ENCODE data around the gene TEF.

Gene TEF

GRCh38 chr22:41381329-41382097 lies at the start of gene TEF:
TSS of gene TEF (plus strand) at chr22:41381942. CDS start at chr22:41382045, 103 bp downstream.
- Histone ChIP-seq H4K20me1 (peaks cover 13% of the 10 kb centered on the region), H3K4me2 (peak within 1 kb of the TSS; percentile 93), H3K9ac (peak within 1 kb of the TSS; percentile 81), H3K27me3 (no peaks in the 10 kb centered on the region), H3K36me3 (no peaks in the 10 kb centered on the region), H3K4me3 (peak within 1 kb of the TSS; percentile 75), H3K4me1 (peaks cover 44% of the 10 kb centered on the region), H3K9me3 (no peaks in the 10 kb centered on the region), H3K27ac (peak within 1 kb of the TSS; percentile 88)
- no peak for TF ChIP-seq Cebpa-rat (IDR thresholded peaks at IDR 0.05)

DNA sequence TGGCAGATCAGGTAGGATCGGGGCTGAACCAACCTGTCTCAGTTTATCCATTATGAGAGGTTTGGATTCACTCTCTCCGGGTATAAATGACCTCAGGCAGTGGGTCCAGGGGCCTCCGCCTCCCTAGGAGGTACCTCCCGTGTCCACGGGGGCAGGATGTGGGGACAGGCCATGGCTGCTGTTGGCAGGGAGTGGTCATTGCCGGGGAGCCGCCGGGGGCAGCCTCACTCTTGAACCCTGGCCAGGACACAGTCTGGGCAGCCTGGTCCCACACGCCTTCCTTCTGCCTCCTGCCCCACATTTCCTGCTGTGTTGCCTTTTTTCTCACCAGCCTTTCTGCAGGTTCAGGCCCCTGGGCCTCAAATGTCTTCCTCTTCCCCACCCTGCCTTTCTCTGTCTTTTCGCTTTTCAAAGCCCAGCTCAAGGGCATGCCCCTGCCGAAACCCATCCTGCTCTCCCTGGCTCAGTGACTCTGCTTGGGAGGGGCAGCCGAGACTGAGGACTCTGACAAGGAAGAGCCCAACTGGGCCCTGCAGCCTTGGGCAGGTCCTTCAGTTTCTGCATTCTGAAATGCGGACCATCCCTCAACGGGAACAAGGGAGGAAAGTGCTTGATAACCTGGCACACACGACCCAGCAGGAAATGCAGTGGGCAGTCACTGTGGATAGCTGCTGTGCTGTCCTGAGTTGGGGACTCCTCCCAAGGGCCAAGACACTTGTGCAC lies 49.4 kb upstream of the TEF start:
- Histone ChIP-seq H3K27ac (no peak overlapping the region), H3K4me1 (peaks cover 4% of the 10 kb centered on the region), H3K27me3 (no peaks in the 10 kb centered on the region), H3K9ac (no peak overlapping the region), H3K9me3 (no peaks in the 10 kb centered on the region), H3K4me2 (no peak overlapping the region), H3K4me3 (no peak overlapping the region), H4K20me1 (peaks cover 39% of the 10 kb centered on the region), H3K36me3 (peaks cover 95% of the 10 kb centered on the region)
- TF ChIP-seq Cebpa-rat (IDR thresholded peaks at IDR 0.05): no peak

- H4K20me1 ChIP-seq: peaks cover 38% of the 10 kb centered on the region
- TF ChIP-seq Cebpa-rat (IDR thresholded peaks at IDR 0.05): no peak
- no peak overlapping the region for H3K27ac ChIP-seq
- no peak overlapping the region for H3K9ac ChIP-seq
- peaks cover 95% of the 10 kb centered on the region for H3K36me3 ChIP-seq
- H3K9me3 ChIP-seq: no peaks in the 10 kb centered on the region
- no peak overlapping the region for H3K4me3 ChIP-seq
- peaks cover 7% of the 10 kb centered on the region for H3K4me1 ChIP-seq
- H3K27me3 ChIP-seq: no peaks in the 10 kb centered on the region
- no peak overlapping the region for H3K4me2 ChIP-seq
Observed at GRCh38 chr22:41333806-41334205, 47.9 kb upstream of the TEF start.

- Histone ChIP-seq H3K27ac (no peak overlapping the region), H3K4me1 (peaks cover 7% of the 10 kb centered on the region), H4K20me1 (peaks cover 38% of the 10 kb centered on the region), H3K9ac (no peak overlapping the region), H3K4me2 (no peak overlapping the region), H3K4me3 (no peak overlapping the region), H3K36me3 (peaks cover 95% of the 10 kb centered on the region), H3K27me3 (no peaks in the 10 kb centered on the region), H3K9me3 (no peaks in the 10 kb centered on the region)
- TF ChIP-seq Cebpa-rat (IDR thresholded peaks at IDR 0.05): no peak
Observed at GRCh38 chr22:41334215-41334614, 47.5 kb upstream of the TEF start.

GRCh38 chr22:41334951-41335635 lies 46.6 kb upstream of the TEF start:
- Histone ChIP-seq H4K20me1 (peaks cover 38% of the 10 kb centered on the region), H3K36me3 (peaks cover 95% of the 10 kb centered on the region), H3K27ac (no peak overlapping the region), H3K4me2 (no peak overlapping the region), H3K4me3 (no peak overlapping the region), H3K27me3 (no peaks in the 10 kb centered on the region), H3K4me1 (peaks cover 7% of the 10 kb centered on the region), H3K9ac (no peak overlapping the region), H3K9me3 (no peaks in the 10 kb centered on the region)
- TF ChIP-seq Cebpa-rat (IDR thresholded peaks at IDR 0.05): no peak

DNA sequence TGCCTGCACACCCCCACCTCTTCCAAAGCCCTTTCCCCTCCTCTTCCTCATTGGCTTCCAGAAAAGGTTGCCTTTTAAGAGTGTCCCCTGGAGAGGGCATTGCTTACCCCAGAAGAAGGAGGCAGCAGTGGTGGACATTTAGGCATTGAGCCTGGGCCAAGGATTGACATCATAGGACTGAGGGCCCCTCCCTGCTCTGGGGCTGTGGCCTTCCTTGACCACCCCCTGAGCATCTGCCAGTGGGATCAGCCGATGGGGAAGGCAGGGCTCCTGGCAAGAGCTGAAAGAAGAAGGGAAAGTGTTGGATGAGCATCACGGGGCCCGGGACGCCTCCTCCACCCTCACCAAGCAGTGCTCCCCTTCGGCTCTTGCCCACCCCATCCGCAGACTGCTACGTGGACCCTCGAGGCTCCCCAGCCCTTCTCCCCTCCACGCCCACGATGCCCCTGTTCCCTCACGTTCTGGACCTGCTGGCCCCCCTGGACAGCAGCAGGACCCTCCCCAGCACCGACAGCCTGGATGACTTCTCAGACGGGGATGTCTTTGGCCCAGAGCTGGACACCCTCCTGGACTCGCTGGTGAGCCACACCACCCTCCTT lies 43.0 kb upstream of the TEF start:
- Histone ChIP-seq H3K9ac (no peak overlapping the region), H3K27me3 (no peaks in the 10 kb centered on the region), H3K4me1 (peaks cover 7% of the 10 kb centered on the region), H3K36me3 (peaks cover 95% of the 10 kb centered on the region), H3K27ac (no peak overlapping the region), H3K4me3 (no peak overlapping the region), H4K20me1 (peaks cover 27% of the 10 kb centered on the region), H3K4me2 (no peak overlapping the region), H3K9me3 (no peaks in the 10 kb centered on the region)
- no peak for TF ChIP-seq Cebpa-rat (IDR thresholded peaks at IDR 0.05)

GRCh38 chr22:41339823-41340222 lies 41.9 kb upstream of the TEF start:
- peaks cover 20% of the 10 kb centered on the region for H4K20me1 ChIP-seq
- TF ChIP-seq Cebpa-rat (IDR thresholded peaks at IDR 0.05): no peak
- H3K27ac ChIP-seq: no peak overlapping the region
- no peaks in the 10 kb centered on the region for H3K27me3 ChIP-seq
- H3K4me2 ChIP-seq: no peak overlapping the region
- H3K9me3 ChIP-seq: no peaks in the 10 kb centered on the region
- peaks cover 95% of the 10 kb centered on the region for H3K36me3 ChIP-seq
- no peak overlapping the region for H3K9ac ChIP-seq
- H3K4me1 ChIP-seq: peaks cover 7% of the 10 kb centered on the region
- no peak overlapping the region for H3K4me3 ChIP-seq

DNA sequence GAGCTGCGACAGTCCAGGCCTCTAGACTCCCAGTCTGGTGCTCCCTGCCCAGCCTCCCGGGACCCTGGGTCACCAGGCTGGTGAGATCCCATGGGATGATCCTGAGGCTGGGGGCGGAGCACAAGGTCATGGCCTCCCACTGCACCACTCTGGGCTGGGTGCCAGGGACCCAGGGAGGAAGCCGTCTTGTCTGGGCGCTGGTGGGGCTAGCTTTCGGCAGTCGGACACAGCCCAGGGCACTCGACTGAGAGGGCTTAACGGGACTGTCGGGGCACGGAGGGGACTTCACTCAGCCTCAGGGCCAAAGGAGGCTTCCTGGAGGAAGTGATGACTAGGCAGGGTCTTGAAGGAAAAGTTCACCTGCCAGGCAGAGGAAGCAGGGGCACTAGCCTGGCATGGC lies 41.4 kb upstream of the TEF start:
- H3K4me1 ChIP-seq: peaks cover 7% of the 10 kb centered on the region
- H3K27ac ChIP-seq: 0 out of 2 replicates have a peak overlapping the region, but pooled peaks have one; percentile 13
- H3K9me3 ChIP-seq: no peaks in the 10 kb centered on the region
- peaks cover 95% of the 10 kb centered on the region for H3K36me3 ChIP-seq
- no peak overlapping the region for H3K4me3 ChIP-seq
- no peak overlapping the region for H3K4me2 ChIP-seq
- peaks cover 15% of the 10 kb centered on the region for H4K20me1 ChIP-seq
- no peak overlapping the region for H3K9ac ChIP-seq
- TF ChIP-seq Cebpa-rat (IDR thresholded peaks at IDR 0.05): no peak
- H3K27me3 ChIP-seq: no peaks in the 10 kb centered on the region

DNA sequence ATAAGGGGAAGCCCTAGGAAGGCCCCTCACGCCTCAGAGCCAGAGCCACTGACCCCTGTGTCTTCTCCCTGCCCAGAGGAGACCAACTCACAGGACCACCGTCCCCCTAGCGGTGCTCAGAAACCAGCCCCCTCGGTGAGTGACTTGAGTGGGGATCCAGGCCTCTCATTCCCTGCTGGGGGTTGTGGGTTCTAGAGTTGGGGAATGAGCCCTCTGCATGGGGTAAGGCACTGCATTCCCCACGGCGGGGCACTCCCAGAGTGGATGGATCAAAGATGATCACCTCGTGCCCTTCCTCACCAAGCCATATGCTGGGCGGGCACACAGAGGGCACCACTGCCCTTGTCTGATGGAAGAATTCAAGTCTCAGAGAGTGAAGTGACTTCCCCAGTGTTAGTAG lies 40.7 kb upstream of the TEF start:
- Histone ChIP-seq H3K4me3 (no peak overlapping the region), H3K9ac (no peak overlapping the region), H3K36me3 (peaks cover 95% of the 10 kb centered on the region), H4K20me1 (peaks cover 9% of the 10 kb centered on the region; the same call in 1 of the 2 replicates), H3K27ac (no peak overlapping the region), H3K4me1 (peaks cover 7% of the 10 kb centered on the region), H3K27me3 (no peaks in the 10 kb centered on the region), H3K9me3 (no peaks in the 10 kb centered on the region), H3K4me2 (no peak overlapping the region)
- no peak for TF ChIP-seq Cebpa-rat (IDR thresholded peaks at IDR 0.05)
